GM23338 (cell line): ENCODE measurements around the gene GDI2. TPM values are rescaled to one million over a fixed set of nuclear protein-coding genes. Genes with fewer than 3 reads are reported as not detected.

Source experiments
- ATAC-seq: fragments of 200-7000 bp; cut with Tn5 transposase; 3 replicates; pipeline ENCODE4 v1.9.1; 2020
- DNase-seq: peaks from one replicate; pipeline ENCODE4 v3.0.0-alpha.2; 2015; ENCODE audit warnings: low spot score
- H2AFZ ChIP-seq: fragments of 200-600 bp; sonication (generic); 2 replicates; pipeline ENCODE4 v1.8.0; 2016; ENCODE audit warnings: antibody characterized with exemption, mild to moderate bottlenecking, moderate library complexity
- H3F3A ChIP-seq: fragments of 200-600 bp; sonication (generic); replicated peaks from 2 replicates; pipeline ENCODE4 v1.8.0; 2017; ENCODE audit warnings: antibody characterized with exemption, mixed run types, low read depth
- H3K27ac ChIP-seq: fragments of 200-600 bp; sonication (generic); 2 replicates; pipeline ENCODE4 v1.6.1; 2016; ENCODE audit warnings: low read depth
- H3K27me3 ChIP-seq: fragments of 200-600 bp; sonication (generic); 2 replicates; pipeline ENCODE4 v1.8.0; 2016; ENCODE audit warnings: mild to moderate bottlenecking, mixed run types, moderate library complexity; ENCODE audit not compliant: insufficient read depth
- H3K36me3 ChIP-seq: fragments of 200-600 bp; sonication (generic); 2 replicates; pipeline ENCODE4 v1.8.0; 2016; ENCODE audit warnings: mild to moderate bottlenecking; ENCODE audit not compliant: insufficient read depth
- H3K4me1 ChIP-seq: fragments of 200-600 bp; sonication (generic); 2 replicates; pipeline ENCODE4 v1.8.0; 2016; ENCODE audit warnings: mild to moderate bottlenecking, moderate library complexity; ENCODE audit not compliant: insufficient read depth
- H3K4me2 ChIP-seq: fragments of 200-600 bp; sonication (generic); 2 replicates; pipeline ENCODE4 v1.7.1; 2017; ENCODE audit warnings: mixed run types
- H3K4me3 ChIP-seq: fragments of 200-600 bp; sonication (generic); 2 replicates; pipeline ENCODE4 v1.6.1; 2016; ENCODE audit warnings: mixed run types
- H3K79me2 ChIP-seq: fragments of 200-600 bp; sonication (generic); replicated peaks from 2 replicates; pipeline ENCODE4 v1.8.0; 2017; ENCODE audit warnings: mild to moderate bottlenecking; ENCODE audit not compliant: insufficient read depth
- H3K9me2 ChIP-seq: fragments of 200-600 bp; sonication (generic); 2 replicates; pipeline ENCODE4 v1.8.0; 2017; ENCODE audit not compliant: insufficient read depth
- H4K20me1 ChIP-seq: fragments of 200-600 bp; sonication (generic); replicated peaks from 2 replicates; pipeline ENCODE4 v1.8.0; 2017; ENCODE audit warnings: mild to moderate bottlenecking; ENCODE audit not compliant: insufficient read depth
- H3K27ac Mint-ChIP-seq: 2 replicates; pipeline ENCODE4 v1.8.0; 2020; ENCODE audit warnings: inconsistent platforms, mild to moderate bottlenecking, moderate library complexity, mixed read lengths
- H3K27me3 Mint-ChIP-seq: 3 replicates; pipeline ENCODE4 v1.8.0; 2022; ENCODE audit warnings: low read depth, mild to moderate bottlenecking, moderate library complexity, mixed read lengths, inconsistent platforms; ENCODE audit not compliant: insufficient read depth, poor library complexity
- H3K36me3 Mint-ChIP-seq: 3 replicates; pipeline ENCODE4 v1.8.0; 2021; ENCODE audit warnings: low read depth, mild to moderate bottlenecking, inconsistent platforms, moderate library complexity, mixed read lengths
- H3K4me1 Mint-ChIP-seq: 3 replicates; pipeline ENCODE4 v1.8.0; 2020; ENCODE audit warnings: mild to moderate bottlenecking, inconsistent platforms, mixed read lengths
- H3K4me3 Mint-ChIP-seq: 3 replicates; pipeline ENCODE4 v1.8.0; 2021; ENCODE audit warnings: moderate library complexity, mild to moderate bottlenecking, inconsistent platforms, mixed read lengths
- H3K9me3 Mint-ChIP-seq: 3 replicates; pipeline ENCODE4 v1.8.0; 2020; ENCODE audit warnings: moderate library complexity, mild to moderate bottlenecking, inconsistent platforms, mixed read lengths
- CREB1 ChIP-seq: fragments of 250-450 bp; sonication (Bioruptor Pico); IDR thresholded peaks from 2 replicates; pipeline ENCODE4 v1.5.0; 2020; ENCODE audit warnings: low read depth, mild to moderate bottlenecking, moderate library complexity
- EZH2 ChIP-seq: fragments of 200-600 bp; sonication (generic); IDR thresholded peaks from one replicate; pipeline ENCODE4 v1.8.0; 2017; ENCODE audit warnings: antibody characterized with exemption, mild to moderate bottlenecking, low read depth; ENCODE audit not compliant: unreplicated experiment
- EZH2phosphoT487 ChIP-seq: fragments of 200-600 bp; sonication (generic); IDR thresholded peaks from one replicate; pipeline ENCODE4 v1.8.1; 2018; ENCODE audit warnings: antibody characterized with exemption; ENCODE audit not compliant: unreplicated experiment
- NANOG ChIP-seq: IDR thresholded peaks from 2 replicates; pipeline ENCODE4 v1.6.1; 2016; ENCODE audit warnings: antibody characterized with exemption, borderline replicate concordance
- POLR2AphosphoS5 ChIP-seq: IDR thresholded peaks from 2 replicates; pipeline ENCODE4 v1.6.1; 2016; ENCODE audit warnings: antibody characterized with exemption, low read depth
- STAT1 ChIP-seq: IDR thresholded peaks from one replicate; pipeline ENCODE4 v1.6.1; 2016; ENCODE audit warnings: antibody characterized with exemption; ENCODE audit not compliant: unreplicated experiment
- ZNF114 ChIP-seq: fragments of 250-450 bp; sonication (Bioruptor Pico); IDR thresholded peaks from 2 replicates; pipeline ENCODE4 v1.5.0; 2020; ENCODE audit warnings: mild to moderate bottlenecking, moderate library complexity
- ZNF331 ChIP-seq: fragments of 250-450 bp; sonication (Bioruptor Pico); IDR thresholded peaks from 2 replicates; pipeline ENCODE4 v1.5.0; 2020; ENCODE audit warnings: low read depth, mild to moderate bottlenecking, moderate library complexity
- polyA plus RNA-seq: library from polyadenylated mRNA; unstranded; fragments of >200 nt; fragmentation: Nextera tagmentation; extraction: Ambion mirVana; gene quantifications from 2 replicates; pipeline ENCODE4 v1.2.1, GENCODE V29; 2016
- total RNA-seq: library from RNA; depleted of rRNA; stranded (reverse); fragments of >200 nt; shearing (Covaris generic); gene quantifications from 2 replicates; pipeline ENCODE4 v1.2.3, GENCODE V29; 2014
- TF ChIP-seq, protein P1 (sequence below): fragments of 250-450 bp; sonication (Bioruptor Pico); IDR thresholded peaks from 2 replicates; pipeline ENCODE4 v1.5.0; 2020; ENCODE audit warnings: mild to moderate bottlenecking, moderate library complexity
- TF ChIP-seq, protein P2 (sequence below), 2 experiments: fragments of 200-600 bp in 1 of 2; sonication (generic) in 1 of 2; conservative IDR thresholded peaks; 2 replicates each; pipeline versions ENCODE4 v1.5.1 to v1.6.1; 2016 to 2017; ENCODE audit warnings: antibody characterized with exemption in 2 of 2, low read depth in 2 of 2, mild to moderate bottlenecking in 2 of 2, moderate library complexity in 1 of 2
- TF ChIP-seq, protein P3 (sequence below): IDR thresholded peaks from 2 replicates; pipeline ENCODE4 v1.6.1; 2016; ENCODE audit warnings: antibody characterized with exemption

The GDI2 gene
- total and polyA plus RNA-seq, 2 experiments from 2014 or later, result 269 to 505 TPM

DNA sequence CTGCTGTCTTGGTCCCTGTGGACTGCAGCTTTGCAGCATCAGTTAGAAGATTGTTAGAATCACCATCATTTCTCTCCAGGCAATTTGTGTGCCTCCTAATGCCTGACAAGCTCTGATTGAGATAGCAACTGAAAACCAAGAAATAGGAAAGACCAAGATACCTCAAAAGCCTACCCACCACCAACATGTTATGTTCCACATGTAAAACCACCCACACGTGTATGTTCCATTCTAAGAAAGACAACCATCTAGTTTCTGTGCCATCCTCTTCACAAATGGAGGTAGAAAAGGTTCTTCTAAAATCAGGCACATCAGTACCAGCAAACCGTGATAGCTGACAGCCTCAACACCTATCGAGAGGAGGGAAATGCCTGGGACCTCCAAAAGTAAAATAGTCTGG lies 81.7 kb downstream of the GDI2 start:
- Mint-ChIP-seq H3K4me1 (no peaks in the 10 kb centered on the region), H3K27me3 (peaks cover 2% of the 10 kb centered on the region), H3K27ac (no peak overlapping the region), H3K4me3 (no peak overlapping the region), H3K9me3 (no peaks in the 10 kb centered on the region), H3K36me3 (peaks cover 44% of the 10 kb centered on the region)
- H2AFZ ChIP-seq, result no peak overlapping the region
- no peaks in the 10 kb centered on the region for H3K79me2 ChIP-seq
- H3K27me3 ChIP-seq, result no peaks in the 10 kb centered on the region
- no peaks in the 10 kb centered on the region for H3K9me2 ChIP-seq
- peaks cover 6% of the 10 kb centered on the region; the same call in 1 of the 2 replicates for H4K20me1 ChIP-seq
- peaks cover 29% of the 10 kb centered on the region; the same call in 1 of the 2 replicates for H3K36me3 ChIP-seq
- H3K4me2 ChIP-seq, result no peak overlapping the region
- no peak for ATAC-seq
- no peak overlapping the region for H3K4me3 ChIP-seq
- H3K27ac ChIP-seq, result no peak overlapping the region
- H3K4me1 ChIP-seq, result no peaks in the 10 kb centered on the region
- TF ChIP-seq, protein P1, sequence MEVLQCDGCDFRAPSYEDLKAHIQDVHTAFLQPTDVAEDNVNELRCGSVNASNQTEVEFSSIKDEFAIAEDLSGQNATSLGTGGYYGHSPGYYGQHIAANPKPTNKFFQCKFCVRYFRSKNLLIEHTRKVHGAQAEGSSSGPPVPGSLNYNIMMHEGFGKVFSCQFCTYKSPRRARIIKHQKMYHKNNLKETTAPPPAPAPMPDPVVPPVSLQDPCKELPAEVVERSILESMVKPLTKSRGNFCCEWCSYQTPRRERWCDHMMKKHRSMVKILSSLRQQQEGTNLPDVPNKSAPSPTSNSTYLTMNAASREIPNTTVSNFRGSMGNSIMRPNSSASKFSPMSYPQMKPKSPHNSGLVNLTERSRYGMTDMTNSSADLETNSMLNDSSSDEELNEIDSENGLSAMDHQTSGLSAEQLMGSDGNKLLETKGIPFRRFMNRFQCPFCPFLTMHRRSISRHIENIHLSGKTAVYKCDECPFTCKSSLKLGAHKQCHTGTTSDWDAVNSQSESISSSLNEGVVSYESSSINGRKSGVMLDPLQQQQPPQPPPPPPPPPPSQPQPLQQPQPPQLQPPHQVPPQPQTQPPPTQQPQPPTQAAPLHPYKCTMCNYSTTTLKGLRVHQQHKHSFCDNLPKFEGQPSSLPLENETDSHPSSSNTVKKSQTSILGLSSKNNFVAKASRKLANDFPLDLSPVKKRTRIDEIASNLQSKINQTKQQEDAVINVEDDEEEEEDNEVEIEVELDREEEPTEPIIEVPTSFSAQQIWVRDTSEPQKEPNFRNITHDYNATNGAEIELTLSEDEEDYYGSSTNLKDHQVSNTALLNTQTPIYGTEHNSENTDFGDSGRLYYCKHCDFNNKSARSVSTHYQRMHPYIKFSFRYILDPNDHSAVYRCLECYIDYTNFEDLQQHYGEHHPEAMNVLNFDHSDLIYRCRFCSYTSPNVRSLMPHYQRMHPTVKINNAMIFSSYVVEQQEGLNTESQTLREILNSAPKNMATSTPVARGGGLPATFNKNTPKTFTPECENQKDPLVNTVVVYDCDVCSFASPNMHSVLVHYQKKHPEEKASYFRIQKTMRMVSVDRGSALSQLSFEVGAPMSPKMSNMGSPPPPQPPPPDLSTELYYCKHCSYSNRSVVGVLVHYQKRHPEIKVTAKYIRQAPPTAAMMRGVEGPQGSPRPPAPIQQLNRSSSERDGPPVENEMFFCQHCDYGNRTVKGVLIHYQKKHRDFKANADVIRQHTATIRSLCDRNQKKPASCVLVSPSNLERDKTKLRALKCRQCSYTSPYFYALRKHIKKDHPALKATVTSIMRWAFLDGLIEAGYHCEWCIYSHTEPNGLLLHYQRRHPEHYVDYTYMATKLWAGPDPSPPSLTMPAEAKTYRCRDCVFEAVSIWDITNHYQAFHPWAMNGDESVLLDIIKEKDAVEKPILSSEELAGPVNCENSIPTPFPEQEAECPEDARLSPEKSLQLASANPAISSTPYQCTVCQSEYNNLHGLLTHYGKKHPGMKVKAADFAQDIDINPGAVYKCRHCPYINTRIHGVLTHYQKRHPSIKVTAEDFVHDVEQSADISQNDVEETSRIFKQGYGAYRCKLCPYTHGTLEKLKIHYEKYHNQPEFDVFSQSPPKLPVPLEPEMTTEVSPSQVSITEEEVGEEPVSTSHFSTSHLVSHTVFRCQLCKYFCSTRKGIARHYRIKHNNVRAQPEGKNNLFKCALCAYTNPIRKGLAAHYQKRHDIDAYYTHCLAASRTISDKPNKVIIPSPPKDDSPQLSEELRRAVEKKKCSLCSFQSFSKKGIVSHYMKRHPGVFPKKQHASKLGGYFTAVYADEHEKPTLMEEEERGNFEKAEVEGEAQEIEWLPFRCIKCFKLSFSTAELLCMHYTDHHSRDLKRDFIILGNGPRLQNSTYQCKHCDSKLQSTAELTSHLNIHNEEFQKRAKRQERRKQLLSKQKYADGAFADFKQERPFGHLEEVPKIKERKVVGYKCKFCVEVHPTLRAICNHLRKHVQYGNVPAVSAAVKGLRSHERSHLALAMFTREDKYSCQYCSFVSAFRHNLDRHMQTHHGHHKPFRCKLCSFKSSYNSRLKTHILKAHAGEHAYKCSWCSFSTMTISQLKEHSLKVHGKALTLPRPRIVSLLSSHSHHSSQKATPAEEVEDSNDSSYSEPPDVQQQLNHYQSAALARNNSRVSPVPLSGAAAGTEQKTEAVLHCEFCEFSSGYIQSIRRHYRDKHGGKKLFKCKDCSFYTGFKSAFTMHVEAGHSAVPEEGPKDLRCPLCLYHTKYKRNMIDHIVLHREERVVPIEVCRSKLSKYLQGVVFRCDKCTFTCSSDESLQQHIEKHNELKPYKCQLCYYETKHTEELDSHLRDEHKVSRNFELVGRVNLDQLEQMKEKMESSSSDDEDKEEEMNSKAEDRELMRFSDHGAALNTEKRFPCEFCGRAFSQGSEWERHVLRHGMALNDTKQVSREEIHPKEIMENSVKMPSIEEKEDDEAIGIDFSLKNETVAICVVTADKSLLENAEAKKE (CRISPR knock-in tag), result no peak
- TF ChIP-seq POLR2AphosphoS5 (no peak), EZH2phosphoT487 (no peak), ZNF114 (CRISPR knock-in tag) (no peak), ZNF331 (CRISPR knock-in tag) (no peak), CREB1 (no peak), STAT1 (no peak), EZH2 (no peak), NANOG (no peak)
- TF ChIP-seq, protein P2, sequence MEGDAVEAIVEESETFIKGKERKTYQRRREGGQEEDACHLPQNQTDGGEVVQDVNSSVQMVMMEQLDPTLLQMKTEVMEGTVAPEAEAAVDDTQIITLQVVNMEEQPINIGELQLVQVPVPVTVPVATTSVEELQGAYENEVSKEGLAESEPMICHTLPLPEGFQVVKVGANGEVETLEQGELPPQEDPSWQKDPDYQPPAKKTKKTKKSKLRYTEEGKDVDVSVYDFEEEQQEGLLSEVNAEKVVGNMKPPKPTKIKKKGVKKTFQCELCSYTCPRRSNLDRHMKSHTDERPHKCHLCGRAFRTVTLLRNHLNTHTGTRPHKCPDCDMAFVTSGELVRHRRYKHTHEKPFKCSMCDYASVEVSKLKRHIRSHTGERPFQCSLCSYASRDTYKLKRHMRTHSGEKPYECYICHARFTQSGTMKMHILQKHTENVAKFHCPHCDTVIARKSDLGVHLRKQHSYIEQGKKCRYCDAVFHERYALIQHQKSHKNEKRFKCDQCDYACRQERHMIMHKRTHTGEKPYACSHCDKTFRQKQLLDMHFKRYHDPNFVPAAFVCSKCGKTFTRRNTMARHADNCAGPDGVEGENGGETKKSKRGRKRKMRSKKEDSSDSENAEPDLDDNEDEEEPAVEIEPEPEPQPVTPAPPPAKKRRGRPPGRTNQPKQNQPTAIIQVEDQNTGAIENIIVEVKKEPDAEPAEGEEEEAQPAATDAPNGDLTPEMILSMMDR (conservative IDR thresholded peaks at IDR 0.05; ENCODE audit: low read depth in 2 of 2), result no peak
- TF ChIP-seq, protein P3, sequence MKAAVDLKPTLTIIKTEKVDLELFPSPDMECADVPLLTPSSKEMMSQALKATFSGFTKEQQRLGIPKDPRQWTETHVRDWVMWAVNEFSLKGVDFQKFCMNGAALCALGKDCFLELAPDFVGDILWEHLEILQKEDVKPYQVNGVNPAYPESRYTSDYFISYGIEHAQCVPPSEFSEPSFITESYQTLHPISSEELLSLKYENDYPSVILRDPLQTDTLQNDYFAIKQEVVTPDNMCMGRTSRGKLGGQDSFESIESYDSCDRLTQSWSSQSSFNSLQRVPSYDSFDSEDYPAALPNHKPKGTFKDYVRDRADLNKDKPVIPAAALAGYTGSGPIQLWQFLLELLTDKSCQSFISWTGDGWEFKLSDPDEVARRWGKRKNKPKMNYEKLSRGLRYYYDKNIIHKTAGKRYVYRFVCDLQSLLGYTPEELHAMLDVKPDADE, result no peak
- DNase-seq, result no peak
- no peaks in the 10 kb centered on the region for H3F3A ChIP-seq
